GM19239 (cell line): ENCODE results near the gene ITGA3.
A peak's percentile ranks its signal among the peaks of the same experiment; 100 is the strongest.

ENCODE experiments used
- DNase-seq: peaks from one replicate; pipeline ENCODE4 v3.0.0; 2011; ENCODE audit warnings: low spot score; ENCODE audit not compliant: insufficient read length
- FAIRE-seq: peaks from 2 replicates; lab custom pipeline; 2011; peaks lifted over from hg19 to GRCh38; lab: Jason Lieb, UNC

ITGA3 gene

DNA sequence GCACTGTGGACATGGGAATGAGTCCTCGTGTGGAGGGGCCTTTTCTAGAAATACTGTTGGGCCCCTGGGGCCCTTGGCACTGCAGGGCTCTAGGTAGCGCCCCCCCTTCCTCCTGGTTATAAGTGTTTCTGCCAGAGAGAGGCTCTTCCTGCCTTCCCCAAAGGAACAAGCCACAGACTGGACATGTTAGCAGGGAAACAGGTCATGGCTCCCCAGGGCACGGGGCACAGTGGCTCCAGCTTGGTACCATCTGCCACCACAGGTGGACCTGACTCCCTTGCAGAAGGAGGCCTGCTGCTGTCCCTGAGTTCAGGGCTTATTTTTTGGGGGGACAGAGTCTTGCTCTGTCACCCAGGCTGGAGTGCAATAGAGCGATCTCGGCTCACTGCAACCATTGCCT, 48.0 kb downstream of the ITGA3 start:
- no peak for DNase-seq
- no peak for FAIRE-seq

DNA sequence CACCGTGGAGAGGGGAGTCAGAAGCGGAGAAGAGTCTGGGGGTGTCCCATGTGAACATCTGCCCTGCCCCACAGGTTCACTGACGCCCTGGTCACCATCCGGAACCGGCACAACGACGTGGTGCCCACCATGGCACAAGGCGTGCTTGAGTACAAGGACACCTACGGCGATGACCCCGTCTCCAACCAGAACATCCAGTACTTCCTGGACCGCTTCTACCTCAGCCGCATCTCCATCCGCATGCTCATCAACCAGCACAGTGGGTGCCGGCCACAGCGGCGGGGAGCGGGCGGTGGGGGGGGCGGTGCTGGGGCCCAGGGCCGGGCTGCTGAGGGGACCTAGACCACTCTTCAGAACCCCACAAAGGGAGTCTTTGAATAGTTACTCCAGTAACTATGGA, 49.9 kb downstream of the ITGA3 start:
- no peak for DNase-seq
- FAIRE-seq: no peak

DNA sequence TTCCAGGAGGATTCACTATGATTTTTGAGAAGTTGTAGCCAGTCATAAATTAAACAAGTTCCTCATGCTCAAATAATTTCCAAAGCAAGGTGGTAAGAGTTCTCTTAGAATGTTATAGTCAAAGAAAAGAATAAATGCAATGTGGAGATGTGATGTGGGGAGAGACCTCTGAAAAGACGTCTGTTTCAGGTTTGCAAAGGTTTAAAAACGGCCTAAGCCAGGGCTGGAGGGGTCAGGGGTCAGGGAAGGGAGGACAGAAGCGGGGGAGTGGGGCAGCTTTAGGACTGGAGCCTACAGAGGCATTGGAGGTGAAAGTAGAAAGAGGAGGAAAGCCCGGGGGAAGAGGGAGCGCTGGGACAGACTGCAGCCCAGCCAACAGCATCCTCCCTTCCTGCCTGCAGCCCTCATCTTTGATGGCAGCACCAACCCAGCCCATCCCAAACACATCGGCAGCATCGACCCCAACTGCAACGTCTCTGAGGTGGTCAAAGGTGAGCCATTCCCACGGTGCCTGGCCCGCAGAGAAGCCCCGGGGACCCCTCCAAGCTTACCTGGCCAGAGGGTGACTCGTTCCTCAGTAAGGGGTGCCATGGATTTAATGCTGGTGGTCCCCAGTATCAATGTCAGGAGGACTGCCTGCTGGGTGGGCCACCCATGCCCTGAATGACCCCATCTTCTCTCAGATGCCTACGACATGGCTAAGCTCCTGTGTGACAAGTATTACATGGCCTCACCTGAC, 50.7 kb downstream of the ITGA3 start:
- FAIRE-seq (no peak), DNase-seq (no peak)

DNA sequence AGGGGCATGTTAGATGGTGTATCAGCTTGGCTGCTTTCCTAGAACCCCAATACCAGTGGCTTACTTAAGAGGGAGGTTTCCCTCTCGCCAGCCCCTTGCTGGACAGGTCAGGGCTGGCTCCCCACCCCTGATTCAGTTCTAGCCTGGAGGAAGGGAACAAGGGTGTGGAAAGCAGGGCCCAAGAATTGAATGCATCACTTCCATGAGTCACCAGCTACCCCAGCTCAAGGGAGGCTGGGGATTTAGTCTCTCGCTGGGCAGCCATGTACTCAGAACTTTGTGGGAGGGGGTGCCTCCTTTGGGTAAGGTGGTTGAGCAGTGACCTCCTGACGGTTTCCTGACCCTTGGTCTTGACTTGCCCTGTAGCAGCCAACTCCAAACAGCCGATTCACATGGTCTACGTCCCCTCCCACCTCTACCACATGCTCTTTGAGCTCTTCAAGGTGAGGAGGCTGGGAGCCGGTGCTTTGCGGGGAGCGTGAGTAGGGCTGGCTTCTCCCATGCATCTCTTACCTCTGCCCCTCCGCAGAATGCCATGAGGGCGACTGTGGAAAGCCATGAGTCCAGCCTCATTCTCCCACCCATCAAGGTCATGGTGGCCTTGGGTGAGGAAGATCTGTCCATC, 52.0 kb downstream of the ITGA3 start:
- FAIRE-seq (no peak), DNase-seq (no peak)

DNA sequence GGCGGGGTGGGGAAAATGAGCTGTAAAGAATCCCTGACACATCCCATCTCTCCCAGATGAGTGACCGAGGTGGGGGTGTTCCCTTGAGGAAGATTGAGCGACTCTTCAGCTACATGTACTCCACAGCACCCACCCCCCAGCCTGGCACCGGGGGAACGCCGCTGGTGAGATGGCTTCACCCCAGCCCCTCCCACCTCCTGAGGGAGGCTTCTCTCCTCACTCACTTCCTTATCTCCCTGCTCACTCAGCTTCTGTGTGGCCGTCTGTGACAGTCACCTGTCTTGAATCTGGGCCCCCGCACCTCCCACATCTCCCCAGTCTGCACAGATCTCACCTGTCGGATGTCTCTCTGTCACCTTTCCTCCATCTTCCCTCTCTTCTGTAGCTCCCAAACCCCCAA, 52.6 kb downstream of the ITGA3 start:
- no peak for FAIRE-seq
- DNase-seq: no peak

DNA sequence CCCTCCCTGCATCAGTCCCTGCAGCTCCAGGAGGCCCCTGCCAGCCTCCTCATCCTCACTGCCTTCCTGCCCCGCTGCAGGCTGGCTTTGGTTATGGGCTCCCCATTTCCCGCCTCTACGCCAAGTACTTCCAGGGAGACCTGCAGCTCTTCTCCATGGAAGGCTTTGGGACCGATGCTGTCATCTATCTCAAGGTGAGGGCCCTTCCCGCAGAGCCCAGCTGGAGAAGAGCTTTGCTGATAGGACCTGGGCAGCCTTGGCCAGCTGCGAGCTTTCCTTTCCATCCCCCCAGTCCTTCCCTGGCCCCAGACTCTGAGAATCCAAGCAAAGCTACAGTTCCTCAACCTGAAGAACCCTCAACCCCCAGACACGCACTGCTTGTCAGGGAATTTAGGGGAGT, 53.3 kb downstream of the ITGA3 start:
- no peak for DNase-seq

DNA sequence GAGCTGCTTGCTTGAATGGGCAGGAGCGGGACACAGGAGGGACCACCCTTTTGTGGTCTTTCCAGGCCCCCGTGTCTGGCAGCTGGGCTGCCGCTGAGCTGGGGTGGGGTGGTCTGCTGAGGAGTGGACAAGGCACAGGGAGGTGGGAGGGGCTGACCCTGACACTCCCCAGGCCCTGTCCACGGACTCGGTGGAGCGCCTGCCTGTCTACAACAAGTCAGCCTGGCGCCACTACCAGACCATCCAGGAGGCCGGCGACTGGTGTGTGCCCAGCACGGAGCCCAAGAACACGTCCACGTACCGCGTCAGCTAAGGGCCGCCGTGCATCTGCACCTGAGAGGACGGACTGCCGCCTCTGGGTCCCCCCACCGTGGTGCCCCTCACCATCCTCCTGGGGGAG, 53.9 kb downstream of the ITGA3 start:
- no peak for DNase-seq
- no peak for FAIRE-seq

More for the DNA sequence above, 53.3 kb downstream of the ITGA3 start:
- FAIRE-seq: no peak

DNA sequence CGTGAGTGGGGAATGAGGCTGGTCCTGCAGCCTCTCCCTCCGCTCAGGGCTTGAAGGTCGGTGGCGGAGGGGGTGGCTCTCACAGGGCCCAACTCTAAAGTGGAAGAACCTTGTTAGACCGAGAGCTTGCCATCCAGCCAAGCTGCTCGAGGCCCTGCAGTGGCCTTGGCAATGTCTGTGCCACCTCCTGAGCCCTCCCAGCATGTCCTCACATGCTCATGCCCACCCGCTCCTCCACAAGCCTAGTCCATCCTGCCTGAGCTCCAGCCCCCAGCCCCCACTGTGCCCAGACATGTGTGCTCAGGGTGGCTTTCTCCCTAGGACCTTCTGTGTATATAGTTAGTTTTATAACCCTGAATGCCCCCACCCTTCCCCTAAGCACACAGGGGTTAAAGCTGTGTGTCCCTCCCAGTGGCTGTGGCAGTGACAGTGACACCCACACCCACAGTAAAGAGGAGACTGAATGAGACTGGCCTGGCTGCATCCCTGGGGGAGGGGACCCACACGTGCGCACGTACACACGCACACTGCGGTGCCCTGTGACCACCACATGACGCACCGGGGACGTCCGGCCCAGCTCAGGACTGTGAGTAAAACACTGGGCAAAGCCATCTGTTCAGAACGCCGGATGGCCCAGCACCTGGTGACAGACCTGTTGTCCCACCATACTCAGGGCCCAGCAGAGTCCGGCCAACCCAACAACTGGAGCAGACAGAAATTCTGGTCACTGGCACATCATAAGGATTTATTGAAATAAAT, 54.9 kb downstream of the ITGA3 start:
- FAIRE-seq: no peak

DNA sequence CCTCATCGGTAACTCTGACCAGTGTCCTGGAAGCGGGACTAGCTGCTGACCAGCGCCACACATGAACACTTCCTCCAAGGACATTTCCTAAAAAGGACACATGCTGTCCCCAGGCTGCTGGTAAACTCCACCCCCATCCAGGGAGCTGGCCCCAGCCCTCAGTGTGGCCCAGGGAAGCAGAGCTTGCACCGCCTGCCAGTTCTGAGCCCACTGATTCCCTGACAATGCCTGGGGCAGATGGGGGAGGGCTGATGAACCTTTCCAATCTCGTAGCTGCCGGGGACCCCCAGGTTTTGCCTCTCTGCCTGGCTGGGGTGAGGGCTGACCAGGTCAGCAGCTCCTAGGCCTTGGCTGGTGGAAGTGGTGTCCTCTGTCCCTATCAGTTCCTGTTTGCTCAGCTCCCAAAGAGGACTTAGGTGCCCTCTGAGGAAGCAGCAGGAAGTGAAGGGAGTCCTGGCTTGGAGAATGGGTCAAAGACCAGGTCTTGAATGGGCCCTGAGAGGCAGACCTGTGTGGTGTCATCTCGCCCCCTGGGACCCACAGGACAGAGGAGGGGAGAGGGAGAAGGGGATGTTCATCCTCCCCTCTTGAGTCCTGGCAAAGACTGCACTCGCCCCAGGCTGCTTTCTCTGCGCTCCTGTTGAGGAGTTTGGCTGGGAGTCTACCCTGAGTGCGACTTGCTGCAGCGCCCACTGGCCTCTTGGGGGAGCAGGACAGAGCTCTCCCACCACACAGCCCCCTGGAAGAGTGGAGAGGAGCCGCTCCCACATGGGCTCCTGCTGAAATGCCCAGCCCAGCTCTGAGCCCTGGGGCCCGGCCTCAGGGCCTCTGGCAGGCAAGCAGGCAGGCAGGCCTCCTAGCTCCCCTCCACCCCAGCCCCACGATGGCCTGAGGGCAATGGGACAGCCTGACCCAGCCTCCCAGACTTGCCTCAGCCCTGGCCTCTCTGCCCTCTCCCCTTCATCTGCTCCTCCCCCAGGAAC, 56.1 kb downstream of the ITGA3 start:
- DNase-seq (no peak), FAIRE-seq (no peak)

More for the DNA sequence above, 54.9 kb downstream of the ITGA3 start:
- no peak for DNase-seq

DNA sequence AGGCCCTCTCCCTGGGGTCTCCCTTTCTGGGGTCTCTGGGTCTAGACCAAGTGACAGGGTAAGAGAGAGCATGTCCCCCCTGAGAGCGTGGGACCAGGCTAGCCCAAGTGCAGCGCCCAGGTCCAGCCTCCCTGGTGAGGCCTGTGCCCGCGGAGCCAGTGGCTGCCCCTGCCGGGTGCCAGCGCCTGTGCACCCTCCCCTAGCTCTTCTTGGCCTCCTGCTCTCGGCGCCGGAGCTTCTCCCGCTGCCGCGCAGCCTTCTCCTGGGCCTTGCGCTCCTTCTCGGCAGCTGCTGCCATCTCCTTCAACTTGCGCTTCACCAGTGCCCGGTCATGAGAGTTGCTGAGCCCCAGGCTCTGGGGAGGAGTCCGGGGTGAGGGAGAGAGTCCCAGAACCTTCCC, 56.8 kb downstream of the ITGA3 start:
- DNase-seq (no peak), FAIRE-seq (no peak)

DNA sequence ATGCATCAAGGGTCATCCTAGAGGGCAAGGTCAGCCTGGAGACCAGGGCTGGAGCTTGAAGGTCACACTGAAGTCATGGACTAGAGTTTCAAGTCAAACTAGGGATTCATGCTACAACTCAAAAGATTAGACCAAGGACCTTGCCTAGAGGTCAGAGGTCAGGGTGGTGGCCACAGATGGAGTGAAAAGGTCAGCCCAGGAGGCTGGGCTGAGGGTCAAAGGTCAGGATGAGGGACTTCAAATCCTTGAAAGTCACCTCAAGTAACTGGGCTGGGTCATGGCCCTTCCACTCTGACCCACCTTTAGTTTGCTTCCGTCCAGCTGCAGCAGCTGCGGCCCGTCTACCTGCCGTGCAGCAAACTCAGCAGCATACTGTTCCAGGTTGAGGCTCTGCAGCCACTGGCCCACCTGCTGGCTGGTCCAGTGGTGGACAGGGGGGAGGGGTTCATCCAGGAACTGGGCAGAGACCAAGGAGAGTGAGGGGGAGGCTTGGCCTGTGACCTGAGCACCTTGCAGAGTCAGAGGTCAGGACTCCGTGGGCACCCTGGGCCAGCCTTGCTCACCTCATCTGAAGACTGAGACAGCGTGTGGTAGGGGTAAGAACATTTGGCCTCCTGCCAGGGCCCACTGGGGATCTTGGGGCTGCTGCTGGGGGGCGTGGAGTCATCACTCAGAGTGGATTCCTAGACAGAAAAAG, 57.9 kb downstream of the ITGA3 start:
- FAIRE-seq (no peak), DNase-seq (no peak)

DNA sequence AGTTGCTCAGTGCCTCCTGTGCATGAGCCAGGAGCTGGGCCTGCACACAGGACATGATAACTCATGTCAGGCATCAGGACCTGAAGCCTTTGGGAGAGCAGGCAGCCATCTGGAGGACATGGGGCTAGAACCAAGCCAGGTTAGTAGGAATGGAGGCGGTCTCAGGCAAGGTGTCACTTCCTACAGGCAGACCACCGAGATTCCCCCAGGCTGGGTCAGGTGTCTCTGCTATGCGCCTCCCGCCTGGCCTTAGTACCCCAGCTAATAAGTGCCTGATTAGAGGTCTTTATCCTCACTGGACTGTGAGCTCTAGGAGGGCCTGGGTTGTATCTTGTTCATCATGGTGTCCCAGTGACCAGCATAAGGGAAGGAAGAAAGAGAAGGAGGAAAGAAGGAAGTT, 58.5 kb downstream of the ITGA3 start:
- DNase-seq (no peak), FAIRE-seq (no peak)

DNA sequence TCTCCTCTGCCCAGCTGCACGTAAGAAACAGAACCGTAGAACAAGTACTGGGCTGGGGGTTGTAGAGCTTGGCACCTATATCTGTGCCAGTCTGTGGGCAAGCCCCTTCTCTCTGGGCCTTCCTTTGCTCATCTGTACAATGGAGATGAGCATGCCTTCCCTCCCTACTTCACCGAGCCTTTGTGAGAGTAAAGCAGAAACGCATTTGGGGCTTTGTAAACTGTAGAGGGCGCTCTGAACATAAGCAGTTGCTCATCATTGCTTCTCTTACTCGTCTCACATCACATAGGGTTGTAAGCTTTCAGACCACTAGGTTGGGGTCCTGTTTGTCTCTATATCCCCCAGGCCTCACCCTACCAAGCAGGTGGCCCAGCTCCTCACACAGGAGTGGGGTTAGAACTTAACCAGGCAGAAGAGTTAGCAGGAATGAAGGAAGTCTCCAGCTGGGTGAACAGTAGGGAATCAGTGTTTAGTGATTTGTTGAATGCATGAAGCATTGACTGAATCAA, 59.0 kb downstream of the ITGA3 start:
- no peak for DNase-seq
- peak; percentile 58 for FAIRE-seq

DNA sequence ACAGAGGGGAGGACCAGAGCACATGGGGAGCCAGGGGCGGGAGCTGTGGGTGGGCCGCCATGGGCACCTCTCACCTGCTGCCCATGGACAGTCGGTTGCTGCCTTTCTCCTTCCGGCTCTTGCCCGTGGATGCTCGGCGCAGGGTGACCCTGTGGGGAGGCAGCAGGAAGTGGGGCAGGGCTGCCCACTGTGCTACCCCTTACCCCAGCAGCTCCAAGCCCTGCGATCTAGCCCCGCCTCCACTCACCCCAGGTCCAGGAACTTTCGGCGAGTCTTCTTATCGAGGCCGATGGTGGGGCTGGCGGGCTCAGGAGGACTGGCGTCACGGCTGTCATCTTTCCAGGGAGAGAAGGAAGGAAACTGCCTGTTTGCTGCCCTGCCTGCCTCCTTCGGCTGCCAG, 59.8 kb downstream of the ITGA3 start:
- DNase-seq (no peak), FAIRE-seq (no peak)

DNA sequence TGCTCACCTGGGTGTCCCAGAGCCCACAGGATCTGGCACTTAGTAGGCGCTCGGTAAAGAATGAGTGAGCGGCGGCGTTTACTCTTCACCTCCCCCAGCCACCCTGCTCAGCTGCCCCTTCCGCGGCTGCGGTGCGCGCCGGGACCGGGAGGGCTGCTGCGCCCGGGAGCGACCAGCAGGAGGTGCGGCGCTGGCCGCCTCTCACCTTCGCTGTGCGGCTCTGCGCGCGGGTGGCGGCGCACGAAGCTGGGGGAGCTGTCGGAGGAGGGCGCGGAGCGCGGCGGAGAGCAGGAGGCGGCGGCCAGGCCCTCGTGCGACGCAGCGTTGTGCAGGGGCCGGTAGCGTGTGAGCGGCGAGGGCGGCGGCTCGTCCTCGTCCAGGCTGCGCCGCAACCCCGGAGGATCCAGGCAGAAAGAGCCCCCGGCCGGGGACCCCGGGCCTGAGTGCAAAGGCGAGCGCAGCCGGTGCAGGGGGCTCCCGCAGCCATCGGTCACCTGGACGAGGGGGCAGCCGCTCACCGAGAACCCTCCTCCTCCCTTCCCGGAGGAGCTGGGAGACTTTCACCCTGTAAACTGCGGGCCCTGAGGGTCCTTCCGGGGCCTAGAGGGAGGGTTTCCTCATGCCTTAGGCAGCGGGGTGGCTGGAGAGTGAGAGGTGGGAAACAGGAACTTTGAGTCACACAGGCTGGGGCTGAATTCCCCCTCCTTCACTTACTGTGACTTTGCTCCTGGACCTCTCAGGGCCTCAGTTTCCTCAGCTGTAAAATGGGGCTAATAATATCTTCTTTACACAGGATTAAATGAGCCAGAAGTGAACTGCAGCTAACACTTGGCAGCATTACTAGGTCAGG, 61.5 kb downstream of the ITGA3 start:
- FAIRE-seq: no peak
- DNase-seq: no peak

DNA sequence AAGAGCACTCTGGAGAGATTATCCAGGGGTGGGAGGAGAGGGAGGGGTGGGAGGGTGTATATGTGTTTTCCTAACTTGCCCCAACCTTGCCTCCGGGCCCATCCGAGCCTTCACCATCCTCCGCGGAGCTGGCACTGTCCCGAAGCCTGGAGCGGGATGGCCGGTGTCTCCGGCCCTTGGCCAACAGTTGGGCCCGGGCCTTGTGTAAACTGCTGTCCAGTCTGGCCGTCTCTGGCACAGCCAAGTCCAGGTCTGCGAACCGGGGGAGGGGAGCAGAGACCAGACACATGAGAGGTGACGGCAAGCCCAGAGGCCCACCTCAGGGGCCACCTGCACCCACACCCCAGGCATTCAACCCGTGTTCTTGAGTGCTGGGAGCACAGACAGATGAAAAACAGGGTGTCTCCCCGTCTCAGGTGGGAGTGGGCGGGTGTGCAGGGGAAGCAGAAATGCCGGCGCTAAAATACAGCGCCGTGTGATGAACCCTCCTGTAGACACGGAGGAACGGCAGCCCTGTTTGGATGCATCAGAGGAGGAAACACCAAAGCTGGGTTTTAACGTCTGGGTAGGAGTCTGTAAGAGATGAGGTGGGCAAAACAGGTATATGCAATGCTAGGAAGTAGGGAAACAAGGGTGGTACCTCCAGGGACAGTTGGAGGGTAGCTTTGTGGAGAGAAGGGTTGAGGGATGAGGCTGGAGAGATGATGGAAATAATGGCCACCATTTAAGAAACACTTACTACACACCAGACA, 62.3 kb downstream of the ITGA3 start:
- DNase-seq (no peak), FAIRE-seq (no peak)

DNA sequence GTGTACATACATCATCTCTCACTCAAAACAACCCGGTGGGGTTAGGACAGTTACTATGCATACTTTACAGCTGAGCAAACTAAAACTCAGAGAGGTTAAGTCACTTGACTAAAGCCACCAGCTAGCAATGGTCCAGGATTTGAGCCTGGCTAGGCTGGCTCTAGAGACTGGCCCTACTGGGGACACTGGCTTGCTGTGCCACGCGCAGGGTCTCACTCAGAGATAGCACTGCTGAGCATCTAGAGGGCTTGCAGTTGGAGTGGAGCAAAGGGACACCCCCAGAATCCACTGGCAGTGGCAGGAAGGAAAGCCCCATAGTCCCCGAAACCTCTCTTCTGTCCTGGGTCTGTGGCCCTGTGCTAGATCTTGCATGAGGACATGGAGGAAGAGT, 62.9 kb downstream of the ITGA3 start:
- DNase-seq (no peak), FAIRE-seq (no peak)
